ENCODE measurements around the gene SLC27A2. TPM values are rescaled to one million over a fixed set of nuclear protein-coding genes. Genes with fewer than 3 reads are reported as not detected.

The SLC27A2 gene
- total and polyA plus RNA-seq, 10 of the 15 experiments (the other 5 are each of a cell fraction or from before 2014, with no cell fraction given) = 0.22 to 1.2 (median 0.69) TPM; not detected in 1

DNA sequence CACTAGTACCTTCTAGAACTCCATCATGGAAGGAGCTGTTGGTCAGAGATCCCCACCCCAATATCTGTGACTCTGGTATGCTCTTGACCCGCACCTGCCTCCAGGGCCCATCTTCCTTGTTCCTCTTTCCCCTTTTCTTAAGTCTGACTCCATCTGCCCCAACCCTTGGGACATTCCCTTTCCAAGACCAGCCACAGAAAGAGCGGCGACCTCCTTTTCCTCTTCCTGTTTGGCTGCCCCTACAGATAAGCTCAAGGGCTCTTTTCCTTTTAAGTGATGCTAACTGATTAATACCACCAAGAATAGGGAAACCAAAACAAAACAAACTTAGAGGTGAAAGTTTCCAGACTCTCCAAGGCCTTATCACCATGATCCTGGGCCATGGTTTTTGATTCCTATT is 41.0 kb upstream of the SLC27A2 start:
- in situ Hi-C loops (cut with MboI) = loop anchor here (5.0 to 10.0 kb wide), 4 partner anchors 716 to 1786 kb away; partner anchors contain the start of gene FGF7

More for the DNA sequence above, 41.0 kb upstream of the SLC27A2 start:
- Histone ChIP-seq H3K9me3 (replicated peaks; ENCODE audit: control insufficient read depth, insufficient read depth, low read length) (no peaks in the 10 kb centered on the region), H2AFZ (ENCODE audit: control insufficient read depth, low read depth, low read length) (no peak overlapping the region), H3K27me3 (replicated peaks in 1 of 2; ENCODE audit: control insufficient read depth in 2 of 2, insufficient read depth in 2 of 2, low read length in 1 of 2) (peaks cover 0 to under 1% of the 10 kb centered on the region in 2 experiments; a peak in 2 of 4 replicates), H3K27ac (ENCODE audit: control insufficient read depth, insufficient read depth) (no peak overlapping the region), H4K20me1 (ENCODE audit: control insufficient read depth, insufficient read depth) (no peaks in the 10 kb centered on the region), H3K36me3 (ENCODE audit: control insufficient read depth in 2 of 2, insufficient read depth in 2 of 2, low read length in 1 of 2) (no peaks in the 10 kb centered on the region), H3K9ac (ENCODE audit: control insufficient read depth, insufficient read depth, low read length) (no peak overlapping the region), H3K4me1 (ENCODE audit: control insufficient read depth, insufficient read depth, low read length) (no peaks in the 10 kb centered on the region), H3K4me3 (no peak overlapping the region), H3K79me2 (ENCODE audit: control insufficient read depth, insufficient read depth, low read length) (no peaks in the 10 kb centered on the region), H3K4me2 (ENCODE audit: control insufficient read depth, insufficient read depth) (no peak overlapping the region)
- ChIA-PET CTCF (interaction anchor here (0.9 kb wide), 1 partner anchor 27 kb away, joined by 3 read pairs; no protein-coding TSS in a partner anchor), SMC1A (ENCODE audit: uncharacterized antibody, unreplicated experiment) (no interaction called here), POLR2A (no interaction called here), RAD21 (ENCODE audit: unreplicated experiment) (interaction anchor here (1.3 kb wide), 1 partner anchor 138 kb away, joined by 3 read pairs; no protein-coding TSS in a partner anchor)
- ATAC-seq = no peak
- DNase-seq (ENCODE audit: low read depth, low spot score) = no peak
- no peak for TF ChIP-seq DPF2 (IDR thresholded peaks at IDR 0.05)
- no peak for TF ChIP-seq MYC (IDR thresholded peaks at IDR 0.05; ENCODE audit: insufficient read depth, insufficient read length, insufficient replicate concordance, low read length, severe bottlenecking)
- no peak for TF ChIP-seq YY1 (IDR thresholded peaks at IDR 0.05; ENCODE audit: low read depth, low read length)
- no peak for TF ChIP-seq ZZZ3 (IDR thresholded peaks at IDR 0.05; ENCODE audit: control insufficient read depth, insufficient read length, low read depth)
- TF ChIP-seq, protein P1, sequence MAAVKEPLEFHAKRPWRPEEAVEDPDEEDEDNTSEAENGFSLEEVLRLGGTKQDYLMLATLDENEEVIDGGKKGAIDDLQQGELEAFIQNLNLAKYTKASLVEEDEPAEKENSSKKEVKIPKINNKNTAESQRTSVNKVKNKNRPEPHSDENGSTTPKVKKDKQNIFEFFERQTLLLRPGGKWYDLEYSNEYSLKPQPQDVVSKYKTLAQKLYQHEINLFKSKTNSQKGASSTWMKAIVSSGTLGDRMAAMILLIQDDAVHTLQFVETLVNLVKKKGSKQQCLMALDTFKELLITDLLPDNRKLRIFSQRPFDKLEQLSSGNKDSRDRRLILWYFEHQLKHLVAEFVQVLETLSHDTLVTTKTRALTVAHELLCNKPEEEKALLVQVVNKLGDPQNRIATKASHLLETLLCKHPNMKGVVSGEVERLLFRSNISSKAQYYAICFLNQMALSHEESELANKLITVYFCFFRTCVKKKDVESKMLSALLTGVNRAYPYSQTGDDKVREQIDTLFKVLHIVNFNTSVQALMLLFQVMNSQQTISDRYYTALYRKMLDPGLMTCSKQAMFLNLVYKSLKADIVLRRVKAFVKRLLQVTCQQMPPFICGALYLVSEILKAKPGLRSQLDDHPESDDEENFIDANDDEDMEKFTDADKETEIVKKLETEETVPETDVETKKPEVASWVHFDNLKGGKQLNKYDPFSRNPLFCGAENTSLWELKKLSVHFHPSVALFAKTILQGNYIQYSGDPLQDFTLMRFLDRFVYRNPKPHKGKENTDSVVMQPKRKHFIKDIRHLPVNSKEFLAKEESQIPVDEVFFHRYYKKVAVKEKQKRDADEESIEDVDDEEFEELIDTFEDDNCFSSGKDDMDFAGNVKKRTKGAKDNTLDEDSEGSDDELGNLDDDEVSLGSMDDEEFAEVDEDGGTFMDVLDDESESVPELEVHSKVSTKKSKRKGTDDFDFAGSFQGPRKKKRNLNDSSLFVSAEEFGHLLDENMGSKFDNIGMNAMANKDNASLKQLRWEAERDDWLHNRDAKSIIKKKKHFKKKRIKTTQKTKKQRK (IDR thresholded peaks at IDR 0.05; ENCODE audit: low read depth, low read length) = no peak
- no peak for TF ChIP-seq ZNF622 (IDR thresholded peaks at IDR 0.05)
- no peak for TF ChIP-seq EP300 (IDR thresholded peaks at IDR 0.05; ENCODE audit: borderline replicate concordance in 1 of 2, control insufficient read depth in 1 of 2, low read depth in 2 of 2, low read length in 2 of 2)
- no peak for TF ChIP-seq CHD1 (IDR thresholded peaks at IDR 0.05; ENCODE audit: low read depth, low read length)
- TF ChIP-seq ZSCAN29 (IDR thresholded peaks at IDR 0.05) = no peak
- TF ChIP-seq, protein P2, sequence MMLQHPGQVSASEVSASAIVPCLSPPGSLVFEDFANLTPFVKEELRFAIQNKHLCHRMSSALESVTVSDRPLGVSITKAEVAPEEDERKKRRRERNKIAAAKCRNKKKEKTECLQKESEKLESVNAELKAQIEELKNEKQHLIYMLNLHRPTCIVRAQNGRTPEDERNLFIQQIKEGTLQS (IDR thresholded peaks at IDR 0.05; ENCODE audit: borderline replicate concordance, extremely low read depth, low read depth, low read length) = no peak
- no peak for TF ChIP-seq ZBED1 (IDR thresholded peaks at IDR 0.05; ENCODE audit: borderline replicate concordance)
- no peak for TF ChIP-seq HCFC1 (IDR thresholded peaks at IDR 0.05; ENCODE audit: low read length)
- FAIRE-seq = no peak
- BruUV-seq (replicated peaks) = no TSS peak
- 61% methylated on average over 3 of the region's 3 CpGs for WGBS (ENCODE audit: insufficient coverage, insufficient replicate concordance, low lambda C conversion rate, missing lambda C conversion rate)
- intact Hi-C loops (cut with micrococcal nuclease; ENCODE audit: unreplicated experiment) = no loop called here

Measured in GM12878 (cell line).